NCI-H2196 treated with DMSO at 0.1 percent for 48 hours (cell line): ENCODE measurements around the gene TBC1D5.

Source experiments
- DNase-seq: peaks from one replicate; lab custom pipeline; 2025; ENCODE audit not compliant: unreplicated experiment; lab: John Stamatoyannopoulos, UW

Gene TBC1D5

DNA sequence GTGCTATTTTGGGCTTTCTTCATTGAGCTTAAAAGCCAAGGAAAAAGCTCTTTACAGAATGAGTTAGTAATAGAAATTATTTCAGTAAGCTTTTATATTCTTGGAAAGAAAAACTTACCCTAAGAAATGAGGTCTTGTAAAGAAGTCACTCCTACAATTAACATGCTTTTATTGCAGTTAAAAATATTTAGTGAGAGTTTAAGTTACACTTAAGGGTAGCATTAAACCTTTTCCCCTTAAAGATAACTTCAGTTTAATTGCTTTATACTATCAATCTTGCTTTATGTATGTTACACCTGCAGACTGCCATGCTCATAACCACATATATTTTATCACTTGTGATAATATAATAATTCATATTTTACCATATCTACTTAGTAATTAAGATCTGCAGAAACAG lies 431.4 kb downstream of the TBC1D5 start:
- no peak for DNase-seq

DNA sequence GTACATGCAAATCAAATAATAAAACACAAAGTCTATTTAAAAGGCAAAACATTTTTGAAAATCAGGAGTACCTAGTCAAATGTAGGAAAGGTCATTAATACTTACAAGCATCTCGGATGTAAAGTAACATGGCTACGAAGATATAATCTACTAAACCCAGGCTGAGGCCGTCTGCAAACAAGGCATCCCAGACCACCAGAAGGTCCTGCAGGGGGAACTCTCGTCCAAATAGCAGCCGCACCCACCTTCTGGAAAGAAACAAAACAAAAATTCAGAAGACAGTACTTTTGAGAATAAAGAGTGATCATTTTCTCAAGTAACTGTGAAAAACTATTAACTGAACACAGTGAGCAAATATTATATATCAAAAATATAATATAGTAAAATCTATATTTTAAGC lies 434.5 kb downstream of the TBC1D5 start:
- DNase-seq, result no peak

DNA sequence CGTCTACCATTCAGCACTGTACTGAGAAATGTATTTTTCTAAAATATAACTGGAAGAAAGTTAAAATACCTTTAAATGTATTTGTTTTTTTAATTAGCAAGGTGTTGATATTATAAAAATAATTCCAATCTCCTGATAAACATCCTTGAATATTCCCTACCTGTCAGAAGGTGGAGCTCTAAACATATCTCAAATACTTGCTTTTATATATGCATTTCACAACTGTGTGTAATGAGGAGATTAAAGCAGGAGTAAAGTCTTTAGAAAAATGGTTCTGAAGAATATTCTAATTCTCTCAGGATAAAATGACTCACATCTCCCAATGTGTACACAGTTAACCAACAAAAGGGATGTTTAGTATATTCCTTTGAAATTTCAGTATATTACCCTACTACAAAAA lies 434.9 kb downstream of the TBC1D5 start:
- no peak for DNase-seq

DNA sequence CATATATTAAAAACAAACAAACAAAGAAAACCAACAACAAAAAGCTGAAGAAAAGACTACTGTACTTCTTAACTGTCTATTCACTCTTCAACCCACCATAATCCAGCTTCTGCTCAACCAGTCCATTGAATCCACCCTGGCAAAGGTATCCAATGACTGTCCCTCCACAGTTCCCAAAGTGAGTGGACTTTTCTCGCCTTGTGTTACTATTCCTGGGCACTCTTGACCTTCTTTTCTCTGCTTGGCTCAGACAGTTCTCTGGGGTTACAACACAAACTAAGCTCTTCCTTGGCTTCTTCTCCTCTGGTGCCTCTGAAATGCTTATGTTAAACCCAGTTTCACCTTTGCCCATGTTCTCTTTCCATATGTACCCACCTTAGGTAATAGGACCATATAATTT lies 437.5 kb downstream of the TBC1D5 start:
- no peak for DNase-seq

DNA sequence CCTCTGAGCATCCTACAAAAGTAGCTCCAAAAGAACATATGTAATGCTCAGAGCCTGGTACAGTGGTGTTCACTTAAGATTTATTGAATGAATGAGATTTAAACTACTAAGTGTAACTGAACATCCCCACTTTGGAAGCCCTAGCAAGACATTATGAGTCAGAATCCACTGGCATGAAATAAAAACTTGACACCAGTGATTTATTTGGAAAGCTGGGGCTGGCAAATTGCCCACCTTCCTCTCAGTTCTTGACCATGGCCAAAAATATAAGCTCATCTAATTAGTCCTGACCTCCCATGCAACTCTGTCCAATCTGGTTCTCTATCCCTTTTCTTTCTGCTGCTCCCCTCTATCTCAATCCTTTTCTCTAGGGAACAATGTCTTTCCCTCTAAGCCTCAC lies 439.7 kb downstream of the TBC1D5 start:
- DNase-seq, result no peak

DNA sequence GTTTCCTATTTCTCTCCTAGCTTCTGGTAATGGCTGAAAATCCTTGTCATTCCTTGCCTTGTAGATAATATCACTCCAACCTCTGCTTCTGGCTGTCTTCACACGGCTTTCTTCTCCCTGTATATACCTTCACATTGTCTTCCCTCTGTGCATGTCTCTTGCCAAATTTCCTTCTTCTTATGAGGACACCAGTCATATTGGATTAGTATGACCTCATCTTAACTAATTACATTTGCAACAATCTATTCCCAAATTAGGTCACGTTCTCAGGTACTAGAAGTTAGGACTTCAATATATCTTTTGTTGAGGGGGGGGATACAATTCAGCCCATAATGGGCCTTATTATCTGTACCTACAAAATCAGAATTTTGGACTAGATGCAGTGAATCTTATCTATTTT lies 440.3 kb downstream of the TBC1D5 start:
- no peak for DNase-seq

DNA sequence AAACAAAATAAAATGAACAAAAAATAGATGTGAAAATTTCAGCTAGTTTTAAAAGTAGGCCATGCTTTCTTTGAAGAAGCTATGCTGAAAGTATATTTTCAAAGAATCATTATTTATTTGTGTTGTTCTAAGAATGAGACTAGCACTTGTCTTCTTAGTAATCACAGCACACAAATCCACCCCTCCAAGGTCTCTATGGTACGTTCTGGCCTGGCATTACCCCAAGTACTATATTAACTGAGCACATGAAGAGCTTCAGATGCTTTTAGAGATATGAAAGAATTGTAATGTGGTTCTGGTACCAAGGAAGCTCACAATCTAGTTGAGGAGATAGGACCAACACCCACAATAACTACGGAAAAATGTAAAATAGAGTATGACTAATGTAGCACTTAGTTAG lies 441.2 kb downstream of the TBC1D5 start:
- no peak for DNase-seq

DNA sequence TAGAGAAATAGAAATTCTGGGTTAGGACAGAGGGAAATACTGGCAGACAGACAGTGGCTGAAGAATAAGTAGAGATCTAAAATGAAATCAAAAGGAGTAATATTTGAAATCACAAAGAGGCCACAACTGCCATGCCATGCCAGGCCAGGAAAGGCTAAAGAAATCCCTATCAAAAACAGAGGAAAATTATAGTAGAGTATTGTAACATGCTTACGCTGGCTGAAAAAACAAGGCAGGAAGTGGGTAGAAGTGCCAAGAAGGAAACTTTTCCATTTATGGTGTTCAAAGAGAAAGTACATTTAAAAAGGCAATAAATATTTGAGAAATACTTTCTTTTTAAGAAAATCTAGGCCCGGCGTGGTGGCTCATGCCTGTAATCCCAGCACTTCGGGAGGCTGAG lies 442.0 kb downstream of the TBC1D5 start:
- DNase-seq, result no peak

GRCh38 chr3:17298038-17298437 lies 444.4 kb downstream of the TBC1D5 start:
- DNase-seq, result no peak

DNA sequence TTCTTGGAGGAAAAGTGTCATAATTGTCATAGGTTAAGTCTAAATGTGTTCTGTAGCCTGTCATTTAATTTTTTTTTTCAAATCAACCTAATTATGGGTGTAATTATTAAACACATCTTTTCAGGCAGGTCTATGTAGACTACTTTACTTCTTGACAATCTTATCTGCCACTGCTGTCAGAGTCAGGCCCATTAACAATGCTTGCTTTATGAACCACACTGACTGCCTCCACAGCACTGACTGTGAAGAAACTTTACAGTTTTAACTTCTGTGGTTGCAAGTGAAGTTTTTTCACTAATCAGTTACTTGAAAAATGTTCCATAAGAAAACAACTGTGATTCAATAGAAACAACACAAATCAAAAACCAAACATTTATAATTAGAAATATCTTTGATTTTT lies 449.9 kb downstream of the TBC1D5 start:
- DNase-seq, result no peak

DNA sequence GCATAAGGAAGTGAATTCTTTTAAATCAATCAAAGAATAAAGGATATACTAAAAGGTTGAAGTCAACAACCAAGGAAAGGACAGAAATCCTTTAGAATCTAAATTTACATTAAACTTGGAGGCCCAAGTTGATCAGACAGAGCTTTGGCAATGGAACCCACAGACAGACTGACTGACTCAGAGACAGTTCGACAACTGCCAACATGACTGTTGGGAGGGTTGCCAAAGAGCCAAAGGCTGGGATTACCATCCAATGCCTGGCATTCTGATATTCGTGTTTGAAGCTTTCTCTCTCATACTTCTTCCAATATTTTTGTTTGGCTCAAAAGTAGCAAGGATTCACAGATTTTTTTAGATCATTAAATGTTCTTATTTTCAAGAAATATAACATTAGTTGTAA lies 451.5 kb downstream of the TBC1D5 start:
- no peak for DNase-seq

GRCh38 chr3:17288839-17289399 lies 453.5 kb downstream of the TBC1D5 start:
- no peak for DNase-seq

DNA sequence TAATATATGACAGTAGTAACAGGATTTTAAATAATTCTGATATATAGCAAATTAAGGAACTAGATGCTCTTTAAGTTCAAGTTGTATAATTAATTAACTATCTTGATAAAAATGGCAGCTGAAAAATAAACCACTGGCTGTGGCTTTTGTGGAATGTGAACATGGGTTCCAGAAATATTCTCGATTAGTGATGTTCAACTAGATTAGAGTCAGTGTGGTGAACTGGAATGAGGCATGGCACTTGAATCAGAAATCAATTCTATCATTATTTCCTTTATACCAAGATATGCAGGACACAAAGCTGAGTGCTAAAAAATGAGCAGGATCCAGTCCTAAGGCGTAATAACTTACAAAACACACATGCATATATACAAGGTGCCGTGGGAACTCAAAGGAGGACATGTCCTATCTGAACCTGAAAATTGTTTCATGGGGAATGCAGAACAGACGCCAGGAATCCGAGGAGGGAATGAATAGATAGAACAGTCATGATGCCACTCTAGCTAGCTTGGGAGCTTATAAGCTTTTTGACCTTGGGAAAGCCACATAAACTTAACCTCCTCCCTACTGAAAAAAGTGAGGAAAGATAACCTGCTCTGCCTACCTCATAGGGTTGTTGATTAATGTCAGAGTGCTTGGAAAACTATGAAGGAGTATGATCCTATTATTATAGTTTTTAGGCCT lies 455.3 kb downstream of the TBC1D5 start:
- no peak for DNase-seq

DNA sequence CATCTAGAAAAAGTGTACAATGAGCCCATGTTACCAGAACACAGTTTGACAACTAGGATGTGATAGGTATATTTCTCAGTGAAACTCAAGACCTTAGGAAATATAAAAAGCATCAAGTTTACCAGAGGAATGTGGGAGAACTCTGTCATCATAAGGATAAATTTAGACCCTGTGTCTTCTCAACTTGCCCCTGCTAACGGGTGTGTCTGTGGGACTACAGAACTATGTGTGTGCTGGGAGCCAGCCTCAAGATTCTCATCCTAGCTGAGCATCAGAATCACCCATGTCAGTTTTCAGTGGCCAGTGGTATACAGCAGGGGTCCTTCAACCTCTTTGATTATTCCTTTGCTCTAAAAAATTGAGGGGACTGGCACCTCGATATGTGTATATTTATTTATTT lies 464.4 kb downstream of the TBC1D5 start:
- no peak for DNase-seq

GRCh38 chr3:17266846-17267245 lies 475.6 kb downstream of the TBC1D5 start:
- DNase-seq, result no peak

- no peak for DNase-seq
Measured at GRCh38 chr3:17261627-17262369, 480.6 kb downstream of the TBC1D5 start.

- DNase-seq, result no peak
Measured at GRCh38 chr3:17260257-17260656, 482.2 kb downstream of the TBC1D5 start.

DNA sequence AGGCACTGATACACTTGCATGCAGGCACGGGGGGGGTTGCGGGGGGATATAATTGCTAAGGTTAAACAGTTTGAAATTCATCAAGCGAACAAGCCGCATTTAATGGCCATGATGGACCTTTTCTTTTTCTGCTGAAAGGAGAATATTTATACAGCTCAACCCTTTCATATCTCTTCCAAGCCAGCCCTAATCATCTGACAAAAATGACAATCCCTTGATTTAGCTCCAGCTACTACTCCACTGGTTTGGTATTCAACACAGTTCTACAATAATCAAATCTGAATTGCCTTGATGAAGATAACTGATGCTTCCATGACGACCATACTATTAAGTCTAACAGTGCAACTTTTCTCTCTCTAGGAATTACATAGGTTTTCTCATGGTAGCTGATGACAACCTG lies 482.7 kb downstream of the TBC1D5 start:
- DNase-seq, result no peak

GRCh38 chr3:17258823-17259436 lies 483.5 kb downstream of the TBC1D5 start:
- DNase-seq, result no peak

GRCh38 chr3:17257269-17257668 lies 485.2 kb downstream of the TBC1D5 start:
- no peak for DNase-seq

GRCh38 chr3:17243621-17244020 lies 498.8 kb downstream of the TBC1D5 start:
- DNase-seq, result no peak

DNA sequence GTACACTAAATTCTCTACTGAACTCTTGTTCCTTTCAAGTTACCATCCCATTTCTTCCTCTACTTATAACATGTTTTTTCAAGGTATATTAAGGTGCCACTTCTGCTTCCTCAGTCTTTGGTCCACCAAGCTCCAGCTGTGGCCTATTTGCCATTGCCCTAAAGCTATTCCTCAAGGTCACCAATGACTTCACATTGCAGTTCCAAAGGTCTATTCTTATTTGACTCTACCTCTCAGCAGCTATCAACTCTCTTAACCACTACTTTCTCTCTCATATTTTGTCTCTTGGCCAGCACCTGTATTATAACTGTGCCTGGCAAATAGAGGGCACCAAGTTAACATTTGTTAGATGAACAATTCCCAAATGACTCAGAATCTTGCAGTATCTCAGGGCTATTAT lies 503.0 kb downstream of the TBC1D5 start:
- no peak for DNase-seq
